GM19324 (cell line): ENCODE measurements around the gene MYL9.
"Not testable (repeated sequence)": the region's sequence is repeated elsewhere in the genome, so short reads cannot be mapped to it uniquely, and the experiment has no call there.

Source experiments
- ATAC-seq: cut with Tn5 transposase; IDR thresholded peaks from one replicate; pipeline ENCODE4 v1.9.1; 2021; ENCODE audit warnings: mild to moderate bottlenecking, moderate library complexity; ENCODE audit not compliant: unreplicated experiment, low FRiP score

The MYL9 gene

DNA sequence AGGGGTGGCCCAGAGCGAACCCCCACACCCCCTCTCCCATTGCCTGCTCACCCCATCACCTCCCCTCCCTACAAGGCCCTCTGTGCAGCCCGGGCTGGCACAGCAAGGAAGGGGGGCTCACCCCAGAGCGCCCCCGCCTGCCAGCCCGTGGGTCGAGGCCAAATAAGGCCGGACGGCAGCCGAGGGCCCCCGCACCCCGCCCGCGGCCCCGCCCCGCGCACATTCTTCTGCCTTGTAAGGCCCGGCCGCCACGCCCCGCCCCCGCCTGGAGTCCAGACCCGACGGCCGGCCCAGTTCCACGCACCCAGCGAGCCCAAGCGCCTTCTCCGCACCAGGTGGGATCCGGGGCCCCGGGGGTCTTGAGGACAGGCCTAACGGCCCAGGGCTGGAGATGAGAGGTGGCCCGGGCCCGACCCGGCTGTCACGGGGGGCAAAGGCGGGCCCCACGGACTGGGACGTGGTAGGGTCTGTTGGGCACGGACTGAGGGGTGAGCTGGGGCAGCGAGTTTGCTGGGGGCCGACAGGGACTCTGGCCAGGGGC lies at the start of gene MYL9:
TSS of gene MYL9 (plus strand) at position 293 of the 541 bp plus-strand sequence. CDS start 3,366 bp downstream, outside the sequence.
- no peak for ATAC-seq

DNA sequence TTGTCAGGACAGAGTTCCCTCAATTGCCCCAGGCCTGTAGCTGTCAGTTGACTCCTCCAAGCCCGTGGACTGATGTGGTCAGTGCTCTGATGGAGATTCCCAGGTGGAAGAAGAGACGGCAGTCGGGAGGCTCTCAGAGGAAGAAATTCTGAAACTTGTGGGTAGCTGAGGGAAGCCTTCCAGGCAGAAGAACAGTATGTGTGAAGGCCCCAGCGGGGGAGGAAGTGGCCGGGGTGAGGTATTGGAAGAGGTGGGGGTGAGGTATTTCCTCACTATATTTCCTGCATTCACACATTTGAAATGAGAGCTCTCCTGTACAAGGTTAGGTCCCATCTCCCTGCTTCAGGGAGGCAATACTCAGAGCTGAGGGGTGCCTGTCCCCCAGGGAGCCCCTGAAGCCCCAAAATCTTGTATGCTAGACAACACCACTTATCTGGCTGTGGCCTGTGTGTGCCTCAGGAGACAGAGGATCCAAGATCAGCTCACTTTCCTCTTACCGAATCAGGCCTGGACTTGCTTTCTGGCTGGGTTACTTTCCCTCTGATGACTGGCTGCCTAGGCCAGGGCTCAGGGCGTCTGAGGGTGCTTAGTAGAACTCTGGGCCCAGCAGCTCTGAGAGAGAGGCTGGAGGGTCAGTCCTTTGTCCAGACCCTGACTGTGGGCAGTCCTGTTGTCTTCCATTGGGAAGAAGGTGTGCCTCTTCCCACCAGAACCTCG lies 49.3 kb upstream of the MYL9 start:
- no peak for ATAC-seq

DNA sequence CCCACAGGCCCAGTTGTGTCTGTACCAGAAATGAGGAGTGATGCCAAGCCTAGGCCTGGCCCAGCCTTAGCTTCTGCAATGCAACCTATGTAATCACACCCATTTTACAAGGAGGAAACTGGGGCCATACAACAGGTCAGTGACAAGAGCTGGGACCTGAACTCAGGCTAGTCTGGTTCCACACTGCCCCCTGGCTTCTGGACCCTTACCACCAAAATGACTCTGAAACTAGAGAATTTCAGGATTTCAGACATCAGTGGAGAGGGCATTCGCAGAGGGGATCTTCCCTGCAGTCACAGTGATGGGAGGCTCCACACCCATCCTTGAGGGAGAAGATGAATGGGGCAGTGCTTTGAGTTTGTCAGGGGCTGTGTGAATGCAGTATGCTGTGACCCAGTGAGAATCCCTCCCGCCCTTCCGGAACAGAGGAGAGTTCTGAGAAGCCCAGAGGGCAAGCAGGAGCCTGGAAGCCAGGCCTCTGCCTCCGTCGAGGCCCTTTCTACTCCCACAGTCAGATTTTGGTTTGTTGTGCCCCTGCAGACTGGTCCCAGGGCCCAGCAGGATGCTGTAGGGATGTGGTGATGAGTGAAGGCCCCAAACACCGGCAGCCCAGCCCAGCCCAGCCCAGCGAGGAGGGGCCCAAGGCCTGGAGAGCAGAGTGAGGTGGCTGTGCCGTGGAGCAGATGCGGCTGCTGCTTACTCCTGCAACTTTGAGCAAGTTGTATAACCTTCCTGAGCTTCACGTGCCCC lies 48.1 kb upstream of the MYL9 start:
- no peak for ATAC-seq

DNA sequence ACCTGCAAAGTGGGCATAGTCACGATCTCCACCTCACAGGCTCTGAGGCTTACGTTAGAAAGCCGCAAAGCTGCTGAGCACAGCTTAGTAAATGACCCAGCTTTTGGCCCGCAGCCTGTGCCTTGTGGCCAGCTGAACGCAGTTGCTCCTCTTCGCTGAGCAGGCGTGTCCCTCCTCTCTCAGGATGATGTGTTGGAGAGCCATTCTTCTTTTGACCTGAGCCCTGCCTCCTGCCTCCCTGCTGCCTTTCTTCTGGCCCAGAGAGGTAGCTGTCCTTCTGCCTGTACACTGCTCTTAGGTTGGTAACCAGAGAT lies 47.6 kb upstream of the MYL9 start:
- ATAC-seq = no peak

DNA sequence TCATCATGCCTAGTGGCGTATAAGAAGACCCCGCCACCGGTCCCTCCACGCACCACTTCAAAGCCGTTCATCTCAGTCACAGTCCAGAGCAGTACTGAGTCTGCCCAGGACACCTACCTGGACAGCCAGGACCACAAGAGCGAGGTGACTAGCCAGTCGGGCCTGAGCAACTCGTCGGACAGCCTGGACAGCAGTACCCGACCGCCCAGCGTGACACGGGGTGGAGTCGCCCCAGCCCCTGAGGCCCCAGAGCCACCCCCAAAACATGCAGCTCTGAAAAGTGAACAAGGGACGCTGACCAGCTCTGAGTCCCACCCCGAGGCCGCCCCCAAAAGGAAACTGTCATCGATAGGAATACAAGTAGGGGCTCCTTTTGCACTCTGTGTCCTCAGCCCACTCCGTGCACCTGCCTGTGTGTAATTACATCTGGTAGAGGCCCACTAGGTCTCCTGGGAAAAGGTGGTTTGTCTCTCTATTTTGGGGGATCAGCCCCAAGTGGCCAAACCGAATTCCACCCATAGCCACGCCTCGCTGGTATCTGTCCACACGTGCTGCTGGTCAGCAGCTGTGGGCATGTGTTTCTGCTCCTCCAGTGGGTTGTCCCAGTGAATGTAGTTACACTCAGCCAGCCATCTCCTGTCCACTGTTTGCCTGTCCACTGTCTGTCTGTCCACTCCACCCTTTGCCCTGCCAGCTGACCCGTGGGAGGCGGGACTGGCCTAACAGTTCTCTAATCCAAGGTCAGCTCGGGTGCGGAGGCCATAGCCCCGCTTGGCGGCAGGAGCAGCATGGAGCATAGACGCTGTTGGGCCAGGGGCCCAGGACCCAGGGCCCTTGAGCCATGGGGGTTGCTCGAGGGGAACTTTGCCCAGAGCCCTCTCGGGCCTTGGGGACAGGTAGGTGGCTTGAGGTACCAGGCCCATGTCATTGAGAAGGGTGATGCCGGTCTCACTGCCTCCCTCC lies 44.3 kb upstream of the MYL9 start:
- no peak for ATAC-seq

DNA sequence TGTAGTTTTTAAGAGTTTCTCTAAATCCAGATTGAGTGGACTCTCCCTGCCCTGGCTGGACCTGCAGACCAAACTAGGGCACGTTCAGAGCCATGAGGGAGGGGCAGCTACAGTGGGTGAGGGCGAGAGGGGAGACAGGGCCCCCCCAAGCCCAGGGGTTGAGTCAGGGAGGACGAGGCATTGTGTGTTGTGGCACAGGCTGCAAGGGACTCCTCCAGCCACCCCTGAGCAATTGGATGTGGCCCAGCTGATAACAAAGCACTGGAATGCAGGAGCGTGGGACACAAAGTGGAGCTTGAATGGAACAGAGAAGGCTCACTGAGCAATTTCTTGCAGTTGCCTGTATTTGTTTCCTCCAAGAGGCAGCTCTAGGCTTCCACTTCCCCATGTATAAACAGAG lies 43.5 kb upstream of the MYL9 start:
- no peak for ATAC-seq

DNA sequence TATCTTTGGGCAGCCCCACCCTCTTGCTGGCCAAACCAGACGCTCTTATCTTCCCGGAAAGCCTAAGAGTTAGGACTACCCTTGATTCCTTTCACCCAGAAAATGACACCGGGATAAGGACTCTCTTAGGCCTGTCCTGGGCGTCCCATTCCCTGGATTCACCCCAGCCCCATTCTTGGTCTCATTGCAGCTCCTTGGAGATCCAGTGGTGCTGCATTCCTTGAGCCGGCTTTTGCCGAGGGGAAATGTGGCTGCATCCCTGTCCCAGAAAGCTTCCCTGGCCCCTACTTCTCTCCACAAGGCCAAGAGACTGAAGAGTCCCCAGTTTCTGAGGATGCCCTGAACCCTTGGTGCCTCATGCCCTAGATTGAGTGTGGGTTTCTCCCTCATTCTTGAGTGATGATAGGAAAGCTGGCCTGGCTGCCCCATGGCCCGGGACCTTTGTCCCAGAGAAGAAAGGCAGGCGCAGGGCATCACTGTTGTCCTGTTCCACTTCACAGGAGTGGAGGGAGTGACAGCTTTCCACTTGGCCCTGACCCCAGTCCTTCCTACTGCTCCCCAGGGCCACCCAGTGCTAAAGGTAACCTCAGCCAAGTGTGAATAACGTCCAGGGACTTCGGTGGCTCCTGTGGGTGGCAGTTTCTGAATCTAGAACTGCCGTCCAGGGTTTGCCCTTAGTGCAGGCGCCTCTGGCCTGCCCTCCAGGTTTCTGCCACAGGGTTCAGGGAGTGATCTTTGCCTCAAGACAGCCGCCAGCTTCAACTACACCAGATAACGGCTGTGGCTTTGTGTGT lies 42.7 kb upstream of the MYL9 start:
- ATAC-seq = no peak

DNA sequence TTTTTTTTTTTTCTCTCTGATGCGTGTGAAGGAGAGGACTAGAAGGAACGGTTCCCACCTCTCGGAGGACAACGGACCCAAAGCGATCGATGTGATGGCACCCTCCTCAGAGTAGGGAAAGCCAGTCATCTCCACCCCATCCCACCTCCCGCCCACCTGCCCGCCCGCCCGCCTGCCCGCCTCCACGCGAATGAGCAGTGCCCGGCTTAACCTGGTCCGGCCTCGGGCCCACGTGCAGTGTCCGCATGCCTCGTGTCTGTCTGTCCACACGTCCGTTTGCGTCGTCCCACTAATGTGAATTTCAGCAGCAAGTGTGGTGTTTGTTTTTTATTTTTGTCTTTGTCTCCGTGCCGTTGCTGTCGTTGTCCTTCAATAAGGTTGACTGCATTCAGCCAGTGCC lies 42.1 kb upstream of the MYL9 start:
- ATAC-seq = no peak

DNA sequence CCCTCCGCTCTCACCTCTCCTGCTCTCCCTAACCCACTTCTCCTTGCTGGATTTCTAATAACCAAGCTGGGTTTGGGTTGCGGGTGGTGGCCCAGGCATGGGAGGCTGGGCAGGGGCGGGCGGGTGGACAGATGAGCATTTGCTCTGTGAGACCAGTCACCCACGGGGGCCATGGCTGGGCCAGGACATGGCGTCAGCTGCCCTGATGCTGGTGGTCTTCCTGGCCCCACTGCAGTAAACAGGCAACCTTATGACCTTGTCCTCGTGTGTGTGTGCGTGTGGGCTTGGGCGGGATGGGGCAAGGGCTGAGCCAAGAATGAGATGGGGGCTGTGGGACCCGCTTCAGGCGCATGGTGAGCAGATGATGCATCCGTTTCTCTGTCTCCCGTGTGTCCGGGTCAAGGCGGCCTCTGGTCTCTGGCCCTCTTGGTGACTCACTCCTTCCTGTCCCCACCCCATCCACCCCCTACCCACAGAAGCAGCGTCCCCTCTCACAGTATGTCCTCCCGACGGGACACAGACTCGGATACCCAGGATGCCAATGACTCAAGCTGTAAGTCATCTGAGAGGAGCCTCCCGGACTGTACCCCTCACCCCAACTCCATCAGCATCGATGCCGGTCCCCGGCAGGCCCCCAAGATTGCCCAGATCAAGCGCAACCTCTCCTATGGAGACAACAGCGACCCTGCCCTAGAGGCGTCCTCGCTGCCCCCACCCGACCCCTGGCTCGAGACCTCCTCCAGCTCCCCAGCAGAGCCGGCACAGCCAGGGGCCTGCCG lies 41.4 kb upstream of the MYL9 start:
- ATAC-seq = no peak

DNA sequence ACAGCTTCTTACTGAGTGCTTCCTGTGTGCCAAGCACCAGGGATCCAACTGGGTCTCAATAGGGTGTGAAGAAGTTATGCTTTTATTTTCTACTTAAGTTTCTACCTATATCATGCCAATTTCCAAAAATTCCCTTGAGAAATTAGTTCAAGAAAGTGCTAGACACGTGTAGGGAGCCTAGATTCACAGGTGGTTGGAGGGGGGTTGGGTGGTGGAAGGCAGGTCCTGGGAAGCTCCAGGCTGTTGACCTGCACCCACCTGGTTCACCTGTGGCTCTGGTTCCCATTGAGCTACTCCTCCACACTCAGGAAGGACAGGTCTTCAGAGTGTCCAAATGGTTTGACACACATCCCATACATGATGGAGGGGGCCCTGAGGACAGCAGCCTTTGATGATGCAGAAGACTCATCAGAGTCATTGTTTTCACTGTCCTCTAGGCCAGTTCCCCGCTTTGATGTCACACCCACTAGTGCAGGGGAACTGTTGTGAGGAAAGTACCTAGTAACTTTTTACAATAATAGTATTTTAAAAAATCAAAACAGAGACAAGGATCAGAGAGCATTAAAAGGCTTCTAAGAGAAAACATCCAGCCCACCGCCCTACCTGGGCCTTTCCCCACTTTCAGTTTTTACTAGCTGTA lies 39.8 kb upstream of the MYL9 start:
- ATAC-seq = no peak

DNA sequence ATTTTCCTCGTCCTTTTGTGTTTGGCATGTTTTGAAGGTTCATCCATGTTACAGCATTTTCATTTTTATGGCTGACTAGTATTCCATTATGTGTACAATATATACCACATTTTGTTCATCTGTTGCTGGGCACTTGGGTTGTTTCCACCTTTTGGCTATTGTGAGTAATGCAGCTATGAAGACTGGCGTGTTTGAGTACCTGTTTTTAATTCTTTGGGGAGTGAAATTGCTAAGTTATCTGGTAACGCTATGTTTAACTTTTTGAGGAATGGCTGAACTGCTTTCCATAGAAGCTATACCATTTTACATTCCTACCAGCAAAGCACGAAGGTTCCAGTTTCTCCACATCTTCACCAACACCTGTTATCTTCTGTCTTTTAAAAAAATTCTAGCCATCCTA lies 37.0 kb upstream of the MYL9 start:
- no peak for ATAC-seq

DNA sequence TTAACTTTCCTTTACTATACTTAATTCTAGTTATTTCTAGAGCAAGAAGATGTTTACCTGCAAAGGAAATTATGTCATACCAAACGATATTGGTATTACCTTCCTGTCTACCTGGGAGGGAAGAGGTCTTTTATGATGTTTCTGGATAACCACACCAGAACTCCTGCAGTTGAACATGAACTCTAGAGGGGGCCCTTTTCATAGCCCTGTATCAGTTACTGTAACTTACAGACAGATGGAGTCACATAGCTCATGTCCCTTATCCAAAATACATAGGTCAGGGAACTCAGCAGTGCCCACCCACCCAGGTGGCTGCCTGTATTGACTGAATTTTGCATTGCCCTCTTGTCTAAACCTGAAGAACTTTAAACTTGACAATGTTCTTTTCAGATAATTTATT lies 35.1 kb upstream of the MYL9 start:
- no peak for ATAC-seq

DNA sequence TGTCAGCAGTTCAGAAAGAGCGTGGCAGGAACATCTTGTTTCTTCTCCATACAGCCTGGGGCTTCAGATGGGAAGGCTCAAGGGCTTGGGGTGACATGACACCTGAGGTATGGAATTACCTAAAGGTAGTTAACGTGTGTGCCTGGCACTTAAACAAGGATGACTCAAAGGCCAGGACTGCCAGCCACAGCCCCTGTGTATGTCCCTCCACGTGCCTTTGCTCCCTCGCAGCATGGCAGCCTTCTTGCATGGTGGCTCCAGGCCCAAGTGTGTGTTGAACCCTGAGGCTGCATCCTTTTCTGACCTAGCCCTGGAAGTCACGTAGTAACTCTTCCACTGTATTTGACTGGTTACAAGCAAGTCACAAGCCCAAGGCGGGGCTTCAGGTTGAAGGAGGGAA lies 33.6 kb upstream of the MYL9 start:
- ATAC-seq = no peak

DNA sequence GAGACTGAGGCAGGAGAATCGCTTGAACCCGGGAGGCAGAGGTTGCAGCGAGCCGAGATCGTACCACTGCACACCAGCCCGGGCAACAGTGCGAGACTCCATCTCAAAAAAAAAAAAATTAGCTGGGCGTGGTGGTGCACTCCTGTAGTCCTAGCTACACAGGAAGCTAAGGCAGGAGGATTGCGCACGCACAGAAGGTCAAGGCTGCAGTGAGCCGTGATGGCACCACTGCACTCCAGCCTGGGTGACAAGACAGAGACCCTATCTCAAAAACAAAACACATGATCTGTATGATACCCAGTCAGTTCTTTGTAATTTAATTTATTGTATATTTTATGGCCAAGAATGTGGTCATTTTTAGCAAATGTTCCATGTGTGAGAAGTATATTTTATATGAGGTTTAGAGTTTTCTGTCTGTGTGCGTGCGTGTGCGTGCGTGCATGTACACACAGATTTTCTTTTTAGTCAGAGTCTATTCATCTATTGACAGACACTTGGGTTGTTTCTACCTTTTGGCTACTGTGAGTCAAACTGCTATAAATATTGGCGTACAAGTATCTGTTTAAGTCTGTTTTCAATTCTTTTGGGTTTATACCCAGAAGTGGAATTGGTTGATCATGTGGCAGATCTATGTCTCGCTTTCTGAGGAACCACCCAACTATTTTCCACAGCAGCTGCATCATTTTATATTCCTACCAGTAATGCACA lies 22.2 kb upstream of the MYL9 start:
- no peak for ATAC-seq

DNA sequence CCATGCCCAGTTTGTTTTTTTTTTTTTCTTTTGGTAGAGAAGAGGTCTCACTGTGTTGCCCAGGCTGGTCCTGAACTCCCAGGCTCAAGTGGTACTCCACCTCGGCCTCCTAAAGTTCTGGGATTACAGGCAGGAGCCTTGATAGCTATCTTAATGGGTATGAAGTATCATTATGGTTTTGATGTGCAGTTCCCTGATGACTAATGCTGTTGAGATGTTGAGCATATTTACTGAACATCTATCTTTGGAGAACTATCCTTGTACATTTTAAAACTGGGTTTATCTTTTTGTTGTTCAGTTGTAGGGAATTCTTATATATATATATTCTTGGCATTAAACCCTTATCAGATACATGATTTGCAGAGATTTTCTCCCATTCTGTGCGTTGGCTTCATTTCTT lies 21.4 kb upstream of the MYL9 start:
- ATAC-seq = no peak

DNA sequence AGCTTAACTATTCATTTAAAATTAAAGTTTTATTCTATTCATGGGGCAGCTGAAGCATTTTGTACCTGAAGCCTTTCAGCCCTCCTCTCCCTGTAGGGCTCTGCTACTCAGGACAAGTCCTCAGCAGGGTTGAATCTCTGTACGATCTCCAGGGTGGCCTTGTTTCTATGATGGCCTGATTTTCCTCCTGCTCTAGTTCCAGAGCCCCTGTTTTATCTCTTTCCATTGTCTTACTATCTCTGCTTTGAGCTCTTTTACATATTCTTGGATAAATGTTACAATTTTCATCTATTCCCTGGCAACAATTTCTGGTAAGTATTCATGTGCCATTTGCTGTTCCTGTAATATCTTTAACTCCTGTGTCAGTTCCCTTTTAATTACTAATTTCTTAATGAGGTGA lies 19.8 kb upstream of the MYL9 start:
- ATAC-seq = no peak

DNA sequence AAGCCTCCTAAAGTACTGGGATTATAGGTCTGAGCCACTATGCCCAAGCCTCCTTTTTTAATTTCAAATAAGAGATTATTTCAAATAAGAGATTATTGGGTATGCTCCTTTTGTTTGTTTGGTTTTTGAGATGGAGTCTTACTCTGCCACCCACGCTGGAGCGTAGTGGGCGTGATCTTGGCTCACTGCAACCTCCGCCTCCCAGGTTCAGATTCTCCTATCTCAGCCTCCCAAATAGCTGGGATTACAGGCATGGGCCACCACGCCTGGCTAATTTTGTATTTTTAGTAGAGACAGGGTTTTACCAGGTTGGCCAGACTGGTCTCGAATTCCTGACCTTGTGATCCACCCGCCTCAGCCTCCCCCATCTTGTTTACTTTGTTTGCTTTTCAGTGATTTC lies 18.9 kb upstream of the MYL9 start:
- ATAC-seq = not testable (repeated sequence)

DNA sequence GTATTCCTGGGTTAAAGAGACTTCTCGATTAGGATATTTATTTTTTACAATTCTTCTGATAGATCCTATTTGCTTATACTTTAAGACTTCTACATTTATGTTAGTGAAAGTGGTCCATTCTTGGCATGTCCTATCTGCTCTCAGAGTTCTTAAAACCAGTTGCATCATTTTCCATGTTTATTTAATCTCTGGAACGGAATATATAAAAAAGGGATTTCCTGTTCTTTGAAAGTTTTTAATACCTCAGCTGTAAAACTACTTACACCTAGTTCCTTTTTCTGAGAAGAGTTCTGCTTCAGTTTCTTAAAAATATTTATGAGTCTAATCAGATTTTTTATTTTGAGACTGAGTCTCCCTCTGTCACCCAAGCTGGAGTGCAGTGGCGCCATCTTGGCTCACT lies 18.0 kb upstream of the MYL9 start:
- ATAC-seq = no peak
